Sigmoid colon (tissue), 4 donors: Measurements from ENCODE around the gene GPRC5D.

Experiments used
- CTCF ChIP-seq, 4 experiments: fragments of 450-650 bp in 3 of 4; fragments of 200-600 bp in 1 of 4; IDR thresholded peaks; one replicate each; pipeline ENCODE4 v1.5.1; 2016 to 2019; ENCODE audit warnings: antibody characterized with exemption in 4 of 4, mild to moderate bottlenecking in 3 of 4, moderate library complexity in 2 of 4
- POLR2AphosphoS5 ChIP-seq, 4 donors: sonication (generic); formaldehyde crosslinking; IDR thresholded peaks; one replicate each; pipeline ENCODE4 v1.6.1; 2017; ENCODE audit warnings: antibody characterized with exemption in 4 of 4

- TF ChIP-seq POLR2AphosphoS5 (IDR thresholded peaks at IDR 0.05) (no peak), CTCF (IDR thresholded peaks at IDR 0.05) (no peak)
Measured at GRCh38 chr12:12926571-12927071, 25.3 kb downstream of the GPRC5D start.
